OCI-LY3 (cell line): Measurements from ENCODE around the gene WNT7B.

ENCODE experiments used
- H2AFZ ChIP-seq: fragments of 200-600, 300-600 bp; shearing (Covaris generic); 2 replicates; pipeline ENCODE4 v1.6.0; 2014; ENCODE audit warnings: antibody characterized with exemption, low read depth, low read length
- H3K27ac ChIP-seq: fragments of 200-600, 300-600 bp; sonication (generic); 2 replicates; pipeline ENCODE4 v1.5.1; 2014; ENCODE audit warnings: mild to moderate bottlenecking, low read length, moderate library complexity, mixed read lengths
- H3K27me3 ChIP-seq: fragments of 200-600, 300-600 bp; sonication (generic); 2 replicates; pipeline ENCODE4 v1.6.1; 2014; ENCODE audit warnings: low read depth, low read length, mixed read lengths
- H3K36me3 ChIP-seq: fragments of 200-600, 300-600 bp; sonication (generic); replicated peaks from 2 replicates; pipeline ENCODE3; 2014; ENCODE audit warnings: low read depth, low read length, mixed read lengths
- H3K4me1 ChIP-seq: fragments of 300-600, 200-600 bp; sonication (generic); 2 replicates; pipeline ENCODE4 v1.6.1; 2014; ENCODE audit warnings: low read length, mixed read lengths
- H3K4me2 ChIP-seq: fragments of 200-600, 300-600 bp; sonication (generic); 2 replicates; pipeline ENCODE4 v1.6.1; 2014; ENCODE audit warnings: low read length, mixed read lengths
- H3K4me3 ChIP-seq: fragments of 300-600, 200-600 bp; sonication (generic); 2 replicates; pipeline ENCODE4 v1.5.1; 2014; ENCODE audit warnings: antibody characterized with exemption, mild to moderate bottlenecking, low read length, moderate library complexity
- H3K79me2 ChIP-seq: fragments of 300-600, 200-600 bp; shearing (Covaris generic); 2 replicates; pipeline ENCODE4 v1.6.1; 2014; ENCODE audit warnings: mild to moderate bottlenecking, low read length, mixed read lengths
- H3K9ac ChIP-seq: fragments of 300-600, 200-600 bp; shearing (Covaris generic); 2 replicates; pipeline ENCODE4 v1.6.0; 2014; ENCODE audit warnings: mild to moderate bottlenecking, low read length, moderate library complexity
- H3K9me3 ChIP-seq: fragments of 200-600, 300-600 bp; shearing (Covaris generic); 2 replicates; pipeline ENCODE4 v1.6.1; 2014; ENCODE audit warnings: low read length, mixed read lengths; ENCODE audit not compliant: insufficient read depth
- H4K20me1 ChIP-seq: fragments of 200-600, 300-600 bp; sonication (generic); 2 replicates; pipeline ENCODE4 v1.6.1; 2016; ENCODE audit warnings: low read length, mixed read lengths; ENCODE audit not compliant: insufficient read depth
- CTCF ChIP-seq: fragments of 200-600, 300-600 bp; sonication (generic); IDR thresholded peaks from 2 replicates; pipeline ENCODE4 v1.5.1; 2014; ENCODE audit warnings: antibody characterized with exemption, low read length, low read depth
- EZH2phosphoT487 ChIP-seq: fragments of 200-600 bp; shearing (Covaris generic); IDR thresholded peaks from 2 replicates; pipeline ENCODE4 v1.6.1; 2018; ENCODE audit warnings: antibody characterized with exemption, mixed run types, low read depth

The WNT7B gene

GRCh38 chr22:45911601-45912271 is 65.2 kb downstream of the WNT7B start:
- no peaks in the 10 kb centered on the region for H3K9me3 ChIP-seq
- no peaks in the 10 kb centered on the region; the same call in 1 of the 2 replicates for H3K27me3 ChIP-seq
- no peak overlapping the region for H3K9ac ChIP-seq
- H3K79me2 ChIP-seq = no peaks in the 10 kb centered on the region
- H4K20me1 ChIP-seq = no peaks in the 10 kb centered on the region
- H3K27ac ChIP-seq = no peak overlapping the region
- TF ChIP-seq EZH2phosphoT487 (no peak), CTCF (no peak)
- H3K4me3 ChIP-seq = no peak overlapping the region
- no peak overlapping the region for H2AFZ ChIP-seq
- no peak overlapping the region for H3K4me2 ChIP-seq
- H3K36me3 ChIP-seq = no peaks in the 10 kb centered on the region
- H3K4me1 ChIP-seq = no peaks in the 10 kb centered on the region

GRCh38 chr22:45910928-45911467 is 66.0 kb downstream of the WNT7B start:
- Histone ChIP-seq H3K79me2 (no peaks in the 10 kb centered on the region), H3K4me3 (no peak overlapping the region), H3K4me1 (no peaks in the 10 kb centered on the region), H3K4me2 (no peak overlapping the region), H2AFZ (no peak overlapping the region), H3K27me3 (no peaks in the 10 kb centered on the region; the same call in 1 of the 2 replicates), H3K9me3 (no peaks in the 10 kb centered on the region), H3K9ac (no peak overlapping the region), H3K27ac (no peak overlapping the region), H4K20me1 (no peaks in the 10 kb centered on the region), H3K36me3 (no peaks in the 10 kb centered on the region)
- TF ChIP-seq EZH2phosphoT487 (no peak), CTCF (no peak)

- Histone ChIP-seq H3K36me3 (no peaks in the 10 kb centered on the region), H3K4me3 (no peak overlapping the region), H3K4me2 (no peak overlapping the region), H3K27ac (no peak overlapping the region), H3K9me3 (no peaks in the 10 kb centered on the region), H3K9ac (no peak overlapping the region), H2AFZ (no peak overlapping the region), H4K20me1 (no peaks in the 10 kb centered on the region), H3K79me2 (no peaks in the 10 kb centered on the region), H3K4me1 (no peaks in the 10 kb centered on the region), H3K27me3 (no peaks in the 10 kb centered on the region; the same call in 1 of the 2 replicates)
- TF ChIP-seq EZH2phosphoT487 (no peak), CTCF (no peak)
Measured at GRCh38 chr22:45908961-45909360, 68.0 kb downstream of the WNT7B start.

GRCh38 chr22:45907996-45908395 is 69.0 kb downstream of the WNT7B start:
- no peaks in the 10 kb centered on the region for H4K20me1 ChIP-seq
- no peak overlapping the region for H3K9ac ChIP-seq
- no peak overlapping the region for H2AFZ ChIP-seq
- no peaks in the 10 kb centered on the region; the same call in 1 of the 2 replicates for H3K27me3 ChIP-seq
- H3K4me1 ChIP-seq = no peaks in the 10 kb centered on the region
- H3K4me2 ChIP-seq = no peak overlapping the region
- no peaks in the 10 kb centered on the region for H3K79me2 ChIP-seq
- TF ChIP-seq CTCF = no peak
- TF ChIP-seq EZH2phosphoT487 = no peak
- no peak overlapping the region for H3K27ac ChIP-seq
- H3K9me3 ChIP-seq = no peaks in the 10 kb centered on the region
- no peak overlapping the region for H3K4me3 ChIP-seq
- H3K36me3 ChIP-seq = no peaks in the 10 kb centered on the region
